Activated T-cell treated with anti-CD3 and anti-CD28 coated beads, Interleukin-2, amount 50 U/mL, for 1 hour (primary cell): Measurements from ENCODE around the gene USP2.
"Not testable (repeated sequence)": the region's sequence is repeated elsewhere in the genome, so short reads cannot be mapped to it uniquely, and the experiment has no call there.

ENCODE experiments used
- DNase-seq: peaks from one replicate; pipeline ENCODE4 v3.0.0-alpha.2; 2020

Gene USP2

GRCh38 chr11:119414321-119414720, 32.8 kb upstream of the USP2 start:
- DNase-seq, result no peak

GRCh38 chr11:119412072-119412471, 30.6 kb upstream of the USP2 start:
- DNase-seq, result no peak

- DNase-seq, result no peak
Measured at GRCh38 chr11:119410501-119410900, 29.0 kb upstream of the USP2 start.

- DNase-seq, result no peak
Measured at GRCh38 chr11:119409731-119410130, 28.2 kb upstream of the USP2 start.

GRCh38 chr11:119406005-119406404, 24.5 kb upstream of the USP2 start:
- DNase-seq, result no peak

GRCh38 chr11:119405448-119405847, 24.0 kb upstream of the USP2 start:
- not testable (repeated sequence) for DNase-seq

GRCh38 chr11:119404872-119405271, 23.4 kb upstream of the USP2 start:
- no peak for DNase-seq

- no peak for DNase-seq
Measured at GRCh38 chr11:119403021-119403420, 21.5 kb upstream of the USP2 start.

GRCh38 chr11:119402470-119402869, 21.0 kb upstream of the USP2 start:
- DNase-seq, result no peak

GRCh38 chr11:119400860-119401259, 19.4 kb upstream of the USP2 start:
- DNase-seq, result no peak

GRCh38 chr11:119397740-119398139, 16.2 kb upstream of the USP2 start:
- no peak for DNase-seq

GRCh38 chr11:119396835-119397234, 15.3 kb upstream of the USP2 start:
- DNase-seq, result no peak

- no peak for DNase-seq
Measured at GRCh38 chr11:119391275-119391674, 9.8 kb upstream of the USP2 start.

- DNase-seq, result no peak
Measured at GRCh38 chr11:119389611-119390254, 8.2 kb upstream of the USP2 start.

GRCh38 chr11:119388103-119388502, 6.6 kb upstream of the USP2 start:
- no peak for DNase-seq

- DNase-seq, result no peak
Measured at GRCh38 chr11:119384332-119384731, 2.8 kb upstream of the USP2 start.

GRCh38 chr11:119382513-119382912, 1.0 kb upstream of the USP2 start:
- not testable (repeated sequence) for DNase-seq

- no peak for DNase-seq
Measured at GRCh38 chr11:119382101-119382500, 611 bp upstream of the USP2 start.

- no peak for DNase-seq
Measured at GRCh38 chr11:119380827-119381180, 686 bp downstream of the USP2 start.

GRCh38 chr11:119380160-119380826, 1.2 kb downstream of the USP2 start:
- DNase-seq, result no peak

GRCh38 chr11:119378851-119379465, 2.5 kb downstream of the USP2 start:
- no peak for DNase-seq

GRCh38 chr11:119377961-119378667, 3.4 kb downstream of the USP2 start:
- DNase-seq, result no peak

GRCh38 chr11:119377112-119377901, 4.2 kb downstream of the USP2 start:
- DNase-seq, result no peak
